ENCODE results near the gene PPP1R12C. TPM values are rescaled to one million over a fixed set of nuclear protein-coding genes. Genes with fewer than 3 reads are reported as not detected.

Gene PPP1R12C
- total RNA-seq, 1 experiment from 2014 or later: 136 TPM

DNA sequence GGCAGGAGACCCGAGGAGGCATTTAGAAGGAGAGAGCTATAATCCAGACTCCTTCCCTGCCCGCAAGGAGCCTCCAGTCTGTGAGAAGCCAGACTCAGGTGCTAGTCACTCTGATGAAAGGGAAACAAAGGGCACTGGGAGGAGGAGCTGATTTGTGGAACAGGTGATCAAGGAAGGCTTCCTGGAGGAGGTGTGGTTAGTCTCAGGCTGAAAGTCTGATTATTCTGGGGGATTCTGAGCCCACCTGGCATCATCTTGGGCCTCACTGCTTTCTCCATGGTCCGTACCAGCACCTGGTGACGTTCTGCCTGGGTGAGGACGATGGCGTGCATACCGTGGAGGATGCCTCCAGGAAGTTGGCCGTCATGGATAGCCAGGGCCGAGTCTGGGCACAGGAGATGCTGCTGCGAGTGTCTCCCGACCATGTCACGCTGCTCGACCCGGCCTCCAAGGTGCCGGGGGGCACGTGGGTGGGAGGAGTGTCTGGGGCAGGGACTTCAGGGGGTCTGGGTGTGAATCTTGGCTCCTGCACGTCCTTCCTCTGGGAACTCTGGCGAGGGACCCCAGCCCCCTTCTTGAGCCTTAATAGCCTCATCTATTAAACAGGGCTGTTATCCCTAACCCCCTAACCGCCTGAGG lies 37.9 kb downstream of the PPP1R12C start:
- ChIA-PET CTCF (no interaction called here), POLR2A (ENCODE audit: unreplicated experiment) (no interaction called here)
- Histone ChIP-seq H3K9ac (ENCODE audit: low read length) (no peak overlapping the region), H2AFZ (ENCODE audit: low read length) (no peak overlapping the region), H3K79me2 (ENCODE audit: low read length) (peaks cover 11% of the 10 kb centered on the region; the same call in 1 of the 2 replicates), H3K4me1 (ENCODE audit: insufficient read depth, low read length) (peaks cover 17% of the 10 kb centered on the region), H4K20me1 (ENCODE audit: low read length) (no peaks in the 10 kb centered on the region), H3K36me3 (ENCODE audit: low read depth, low read length) (peaks cover 6% of the 10 kb centered on the region), H3K4me2 (ENCODE audit: low read length) (no peak overlapping the region), H3K4me3 (ENCODE audit: low read length) (no peak overlapping the region), H3K27me3 (ENCODE audit: low read length) (no peaks in the 10 kb centered on the region), H3F3A (ENCODE audit: low read length, unreplicated experiment) (no peaks in the 10 kb centered on the region), H3K27ac (ENCODE audit: low read length) (no peak overlapping the region), H3K9me3 (ENCODE audit: low read length) (no peaks in the 10 kb centered on the region), H3K9me2 (replicated peaks; ENCODE audit: low read length) (no peaks in the 10 kb centered on the region)
- DNase-seq: no peak
- BruUV-seq (replicated peaks): no TSS peak
- intact Hi-C loops (cut with micrococcal nuclease): loop anchor here (10.0 kb wide), 1 partner anchor 85 kb away; the partner anchor contains the start of gene DNAAF3
- ATAC-seq: no peak
- TF ChIP-seq EZH2phosphoT487 (IDR thresholded peaks at IDR 0.05; ENCODE audit: borderline replicate concordance, low read length): no peak
- TF ChIP-seq, protein P1, sequence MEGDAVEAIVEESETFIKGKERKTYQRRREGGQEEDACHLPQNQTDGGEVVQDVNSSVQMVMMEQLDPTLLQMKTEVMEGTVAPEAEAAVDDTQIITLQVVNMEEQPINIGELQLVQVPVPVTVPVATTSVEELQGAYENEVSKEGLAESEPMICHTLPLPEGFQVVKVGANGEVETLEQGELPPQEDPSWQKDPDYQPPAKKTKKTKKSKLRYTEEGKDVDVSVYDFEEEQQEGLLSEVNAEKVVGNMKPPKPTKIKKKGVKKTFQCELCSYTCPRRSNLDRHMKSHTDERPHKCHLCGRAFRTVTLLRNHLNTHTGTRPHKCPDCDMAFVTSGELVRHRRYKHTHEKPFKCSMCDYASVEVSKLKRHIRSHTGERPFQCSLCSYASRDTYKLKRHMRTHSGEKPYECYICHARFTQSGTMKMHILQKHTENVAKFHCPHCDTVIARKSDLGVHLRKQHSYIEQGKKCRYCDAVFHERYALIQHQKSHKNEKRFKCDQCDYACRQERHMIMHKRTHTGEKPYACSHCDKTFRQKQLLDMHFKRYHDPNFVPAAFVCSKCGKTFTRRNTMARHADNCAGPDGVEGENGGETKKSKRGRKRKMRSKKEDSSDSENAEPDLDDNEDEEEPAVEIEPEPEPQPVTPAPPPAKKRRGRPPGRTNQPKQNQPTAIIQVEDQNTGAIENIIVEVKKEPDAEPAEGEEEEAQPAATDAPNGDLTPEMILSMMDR (conservative IDR thresholded peaks at IDR 0.05; ENCODE audit: low read depth, low read length): no peak
- TF ChIP-seq EZH2 (IDR thresholded peaks at IDR 0.05; ENCODE audit: low read length, unreplicated experiment): no peak

- Histone ChIP-seq H4K20me1 (ENCODE audit: low read length) (no peaks in the 10 kb centered on the region), H3F3A (ENCODE audit: low read length, unreplicated experiment) (no peaks in the 10 kb centered on the region), H3K27ac (ENCODE audit: low read length) (no peak overlapping the region), H3K9me2 (replicated peaks; ENCODE audit: low read length) (no peaks in the 10 kb centered on the region), H3K4me3 (ENCODE audit: low read length) (no peak overlapping the region), H3K79me2 (ENCODE audit: low read length) (peaks cover 11% of the 10 kb centered on the region; the same call in 1 of the 2 replicates), H3K9ac (ENCODE audit: low read length) (no peak overlapping the region), H3K36me3 (ENCODE audit: low read depth, low read length) (peaks cover 6% of the 10 kb centered on the region), H3K9me3 (ENCODE audit: low read length) (no peaks in the 10 kb centered on the region), H3K4me2 (ENCODE audit: low read length) (no peak overlapping the region), H2AFZ (ENCODE audit: low read length) (no peak overlapping the region), H3K4me1 (ENCODE audit: insufficient read depth, low read length) (peaks cover 17% of the 10 kb centered on the region), H3K27me3 (ENCODE audit: low read length) (no peaks in the 10 kb centered on the region)
- no TSS peak for BruUV-seq (replicated peaks)
- ChIA-PET POLR2A (ENCODE audit: unreplicated experiment) (no interaction called here), CTCF (no interaction called here)
- TF ChIP-seq EZH2phosphoT487 (IDR thresholded peaks at IDR 0.05; ENCODE audit: borderline replicate concordance, low read length) (no peak), EZH2 (IDR thresholded peaks at IDR 0.05; ENCODE audit: low read length, unreplicated experiment) (no peak)
- TF ChIP-seq, protein P1 (conservative IDR thresholded peaks at IDR 0.05; ENCODE audit: low read depth, low read length): no peak
- DNase-seq: no peak
- intact Hi-C loops (cut with micrococcal nuclease): loop anchor here (10.0 kb wide), 1 partner anchor 86 kb away; the partner anchor contains the start of gene DNAAF3
- no peak for ATAC-seq
Measured at GRCh38 chr19:55078996-55079395, 38.4 kb downstream of the PPP1R12C start.

DNA sequence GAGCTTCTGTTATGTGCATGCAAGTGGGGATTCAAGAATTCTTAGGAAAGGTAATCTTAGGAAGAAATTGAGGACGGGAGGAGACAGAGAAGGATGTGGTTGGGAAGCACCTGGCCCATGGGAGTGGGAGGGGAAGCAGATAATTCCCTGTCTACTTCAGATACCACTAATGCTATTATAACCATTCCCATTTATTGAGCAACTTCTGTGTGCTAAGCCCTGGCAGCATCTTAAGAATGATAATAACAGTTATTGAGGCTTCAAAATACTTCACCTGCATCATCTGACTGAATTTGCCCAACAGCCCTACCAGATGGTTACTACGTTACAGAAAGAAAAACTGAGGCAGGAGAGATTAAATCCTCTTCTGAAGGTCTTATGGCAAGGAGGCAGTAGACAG lies 40.3 kb downstream of the PPP1R12C start:
- no peak for ATAC-seq
- Histone ChIP-seq H3K4me3 (ENCODE audit: low read length) (no peak overlapping the region), H3K9me2 (replicated peaks; ENCODE audit: low read length) (no peaks in the 10 kb centered on the region), H3K27me3 (ENCODE audit: low read length) (no peaks in the 10 kb centered on the region), H3K27ac (ENCODE audit: low read length) (no peak overlapping the region), H3K79me2 (ENCODE audit: low read length) (peaks cover 11% of the 10 kb centered on the region; the same call in 1 of the 2 replicates), H2AFZ (ENCODE audit: low read length) (no peak overlapping the region), H3K36me3 (ENCODE audit: low read depth, low read length) (peaks cover 2% of the 10 kb centered on the region), H3K4me2 (ENCODE audit: low read length) (peak overlapping the region; percentile 83; the same call in 1 of the 2 replicates), H3K4me1 (ENCODE audit: insufficient read depth, low read length) (peaks cover 18% of the 10 kb centered on the region), H3K9ac (ENCODE audit: low read length) (no peak overlapping the region), H3F3A (ENCODE audit: low read length, unreplicated experiment) (no peaks in the 10 kb centered on the region), H4K20me1 (ENCODE audit: low read length) (no peaks in the 10 kb centered on the region), H3K9me3 (ENCODE audit: low read length) (no peaks in the 10 kb centered on the region)
- intact Hi-C loops (cut with micrococcal nuclease): loop anchor here (10.0 kb wide), 1 partner anchor 88 kb away; the partner anchor contains the start of gene DNAAF3
- POLR2A ChIA-PET (ENCODE audit: unreplicated experiment): no interaction called here
- DNase-seq: no peak
- CTCF ChIA-PET: no interaction called here
- TF ChIP-seq EZH2 (IDR thresholded peaks at IDR 0.05; ENCODE audit: low read length, unreplicated experiment): no peak
- no peak for TF ChIP-seq EZH2phosphoT487 (IDR thresholded peaks at IDR 0.05; ENCODE audit: borderline replicate concordance, low read length)
- TF ChIP-seq, protein P1 (conservative IDR thresholded peaks at IDR 0.05; ENCODE audit: low read depth, low read length): no peak
- BruUV-seq (replicated peaks): TSS peak; percentile 58
